DND-41 (cell line): ENCODE data around the gene MRPL3.

ENCODE experiments used
- CTCF ChIP-seq: IDR thresholded peaks from 2 replicates; pipeline ENCODE4 v1.5.1; 2012; ENCODE audit warnings: borderline replicate concordance, low read length, moderate library complexity, mild to moderate bottlenecking; ENCODE audit not compliant: poor library complexity, severe bottlenecking; ENCODE audit errors: extremely low read depth
- EZH2 ChIP-seq: IDR thresholded peaks from 3 replicates; pipeline ENCODE4 v1.6.1; 2012; ENCODE audit warnings: borderline replicate concordance, low read depth, mild to moderate bottlenecking, moderate library complexity, low read length, inconsistent platforms; ENCODE audit not compliant: severe bottlenecking

GRCh38 chr3:131453533-131453932 lies 49.2 kb downstream of the MRPL3 start:
- no peak for TF ChIP-seq CTCF
- no peak for TF ChIP-seq EZH2
